NCI-H187 (cell line): ENCODE measurements around the gene COA3.

Experiments
- DNase-seq, 2 experiments: peaks; one replicate each; lab custom pipeline; 2025; lab: John Stamatoyannopoulos, UW

COA3 gene, protein sequence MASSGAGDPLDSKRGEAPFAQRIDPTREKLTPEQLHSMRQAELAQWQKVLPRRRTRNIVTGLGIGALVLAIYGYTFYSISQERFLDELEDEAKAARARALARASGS

DNA sequence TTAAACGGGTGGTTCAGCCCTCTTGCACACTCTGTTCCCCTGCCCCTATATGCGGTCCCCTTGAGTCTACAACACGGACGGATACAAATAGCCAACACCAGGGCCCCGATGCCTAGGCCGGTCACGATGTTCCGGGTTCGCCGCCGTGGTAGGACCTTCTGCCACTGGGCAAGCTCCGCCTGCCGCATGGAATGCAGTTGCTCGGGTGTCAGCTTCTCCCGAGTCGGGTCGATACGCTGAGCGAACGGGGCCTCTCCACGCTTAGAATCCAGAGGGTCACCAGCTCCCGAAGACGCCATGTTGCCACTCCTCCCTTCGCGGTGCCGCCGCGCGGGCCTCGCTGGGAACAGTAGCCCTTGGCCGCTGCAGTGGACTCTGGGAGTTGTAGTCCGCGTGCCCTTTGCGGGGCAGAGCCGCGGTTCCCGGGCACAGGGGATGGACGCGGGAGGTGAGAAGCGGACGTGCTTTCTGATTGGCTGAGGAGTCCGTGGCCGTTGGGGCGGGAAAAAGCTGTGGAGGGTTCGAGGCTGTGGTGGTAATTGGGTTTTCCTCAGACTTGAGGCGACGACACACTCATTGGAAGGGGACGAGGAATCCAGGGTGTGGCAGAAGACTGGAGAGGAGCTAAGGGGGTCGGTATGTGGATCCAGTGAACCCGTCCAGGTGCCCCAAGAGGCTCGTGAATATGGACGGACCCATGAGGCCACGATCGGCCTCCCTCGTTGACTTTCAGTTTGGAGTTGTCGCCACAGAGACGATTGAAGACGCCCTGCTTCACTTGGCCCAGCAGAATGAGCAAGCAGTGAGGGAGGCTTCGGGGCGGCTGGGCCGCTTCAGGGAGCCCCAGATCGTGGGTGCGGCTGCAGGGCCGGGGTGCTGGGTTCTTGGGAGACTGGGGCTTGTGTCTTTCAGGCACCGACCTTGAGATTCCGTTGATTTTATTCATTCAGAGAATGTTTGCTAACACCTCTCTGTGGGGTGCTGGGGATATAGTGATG is at the start of gene COA3, which contains the start of gene CNTD1:
Gene COA3 (minus strand): TSS at position 322 of the 998 bp plus-strand sequence. CDS start 23 bp downstream, at position 299.
Gene CNTD1 (plus strand): TSS at position 479 of the 998 bp plus-strand sequence. CDS start 207 bp downstream, at position 686.
- DNase-seq = peak; percentile 40 to 52

- DNase-seq = no peak
These were observed 49.6 kb upstream of the COA3 start for GRCh38 chr17:42848093-42848492.

GRCh38 chr17:42846594-42847280 is 48.2 kb upstream of the COA3 start:
- no peak for DNase-seq

DNA sequence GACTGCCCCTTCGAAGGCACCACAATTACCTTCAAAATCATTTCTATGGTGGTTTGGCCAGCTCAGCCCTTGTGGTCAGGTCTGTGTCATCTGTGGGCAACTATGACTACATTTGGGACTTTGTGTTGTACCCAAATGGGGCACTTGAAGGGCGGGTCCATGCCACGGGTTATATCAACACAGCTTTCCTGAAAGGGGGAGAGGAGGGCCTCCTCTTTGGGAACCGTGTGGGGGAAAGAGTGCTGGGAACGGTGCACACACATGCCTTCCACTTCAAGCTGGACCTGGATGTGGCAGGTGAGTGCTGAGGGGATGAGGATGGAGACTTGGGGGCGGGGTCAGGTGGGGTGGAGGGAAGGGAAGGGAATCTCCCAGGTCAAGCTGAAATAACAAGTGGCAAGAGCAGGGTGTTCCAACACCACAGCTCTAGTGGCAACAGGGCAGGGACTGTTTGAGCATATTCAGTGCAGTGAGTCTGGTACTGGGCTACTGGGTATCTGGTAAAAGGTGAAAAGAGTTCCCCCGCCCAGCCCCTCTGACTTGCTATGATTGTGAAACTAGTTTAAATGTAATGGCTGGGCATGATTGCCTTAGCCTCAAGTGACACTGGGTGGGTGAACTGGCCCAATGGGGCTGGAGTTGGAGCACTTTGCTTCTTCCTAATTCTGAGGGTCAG is 47.6 kb upstream of the COA3 start:
- no peak for DNase-seq

DNA sequence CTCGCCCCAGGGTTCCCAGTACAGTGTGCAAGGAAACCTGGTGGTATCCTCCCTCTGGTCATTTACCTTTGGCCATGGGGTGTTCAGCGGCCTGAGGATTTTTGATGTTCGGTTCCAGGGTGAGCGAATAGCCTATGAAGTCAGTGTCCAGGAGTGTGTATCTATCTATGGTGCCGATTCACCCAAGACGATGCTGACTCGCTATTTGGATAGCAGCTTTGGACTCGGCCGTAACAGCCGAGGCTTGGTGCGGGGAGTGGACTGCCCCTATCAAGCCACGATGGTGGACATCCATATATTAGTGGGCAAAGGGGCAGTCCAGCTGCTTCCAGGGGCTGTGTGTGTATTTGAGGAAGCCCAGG is 47.0 kb upstream of the COA3 start:
- DNase-seq = no peak

DNA sequence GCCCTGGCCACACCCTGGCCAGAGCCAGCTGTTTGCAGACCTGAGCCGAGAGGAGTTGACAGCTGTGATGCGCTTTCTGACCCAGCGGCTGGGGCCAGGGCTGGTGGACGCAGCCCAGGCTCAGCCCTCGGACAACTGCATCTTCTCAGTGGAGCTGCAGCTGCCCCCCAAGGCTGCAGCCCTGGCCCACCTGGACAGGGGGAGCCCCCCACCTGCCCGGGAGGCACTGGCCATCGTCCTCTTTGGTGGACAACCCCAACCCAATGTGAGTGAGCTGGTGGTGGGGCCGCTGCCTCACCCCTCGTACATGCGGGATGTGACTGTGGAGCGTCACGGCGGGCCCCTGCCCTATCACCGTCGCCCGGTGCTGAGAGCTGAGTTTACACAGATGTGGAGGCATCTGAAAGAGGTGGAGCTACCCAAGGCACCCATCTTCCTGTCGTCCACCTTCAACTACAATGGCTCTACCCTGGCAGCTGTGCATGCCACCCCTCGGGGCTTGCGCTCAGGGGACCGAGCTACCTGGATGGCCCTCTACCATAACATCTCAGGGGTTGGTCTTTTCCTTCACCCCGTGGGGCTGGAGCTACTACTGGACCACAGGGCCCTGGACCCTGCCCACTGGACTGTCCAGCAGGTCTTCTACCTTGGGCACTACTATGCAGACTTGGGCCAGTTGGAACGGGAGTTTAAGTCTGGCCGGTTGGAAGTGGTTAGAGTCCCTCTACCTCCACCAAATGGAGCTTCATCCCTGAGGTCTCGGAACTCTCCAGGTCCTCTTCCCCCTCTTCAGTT is 46.5 kb upstream of the COA3 start:
- no peak for DNase-seq

- no peak for DNase-seq
These were observed 45.8 kb upstream of the COA3 start, which contains the start of gene AOC2 for GRCh38 chr17:42844271-42844670. AOC2 (plus strand) TSS chr17:42844580; CDS start chr17:42844627, 47 bp downstream.

DNA sequence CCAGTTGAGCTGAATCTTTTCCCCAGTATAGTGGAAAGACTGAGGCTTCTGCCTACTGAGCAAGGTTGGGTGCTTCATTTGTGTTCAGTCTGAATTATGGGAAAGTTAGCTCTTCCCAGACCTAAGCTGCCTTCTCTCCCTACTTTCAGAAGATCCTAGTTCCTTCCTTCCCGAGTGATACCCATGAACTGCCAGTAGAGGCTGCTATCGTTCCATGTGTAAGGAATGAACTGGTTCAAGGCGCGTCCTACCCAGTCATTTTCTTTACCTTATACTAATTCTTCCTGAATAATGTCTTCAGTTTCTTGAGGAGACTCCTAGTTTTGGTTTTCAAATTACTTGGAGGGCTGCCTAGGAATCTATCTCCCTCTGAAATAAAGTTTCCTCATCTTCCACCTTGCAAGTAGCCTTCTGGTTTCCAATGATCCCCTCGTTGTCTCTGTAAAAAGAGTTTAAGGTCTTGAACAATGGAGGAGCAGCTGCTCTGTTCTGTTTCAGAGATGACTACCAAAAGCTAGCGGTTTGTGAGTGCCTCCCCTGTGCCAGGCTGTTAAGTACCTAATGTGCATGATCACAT is 44.9 kb upstream of the COA3 start:
- DNase-seq = no peak

DNA sequence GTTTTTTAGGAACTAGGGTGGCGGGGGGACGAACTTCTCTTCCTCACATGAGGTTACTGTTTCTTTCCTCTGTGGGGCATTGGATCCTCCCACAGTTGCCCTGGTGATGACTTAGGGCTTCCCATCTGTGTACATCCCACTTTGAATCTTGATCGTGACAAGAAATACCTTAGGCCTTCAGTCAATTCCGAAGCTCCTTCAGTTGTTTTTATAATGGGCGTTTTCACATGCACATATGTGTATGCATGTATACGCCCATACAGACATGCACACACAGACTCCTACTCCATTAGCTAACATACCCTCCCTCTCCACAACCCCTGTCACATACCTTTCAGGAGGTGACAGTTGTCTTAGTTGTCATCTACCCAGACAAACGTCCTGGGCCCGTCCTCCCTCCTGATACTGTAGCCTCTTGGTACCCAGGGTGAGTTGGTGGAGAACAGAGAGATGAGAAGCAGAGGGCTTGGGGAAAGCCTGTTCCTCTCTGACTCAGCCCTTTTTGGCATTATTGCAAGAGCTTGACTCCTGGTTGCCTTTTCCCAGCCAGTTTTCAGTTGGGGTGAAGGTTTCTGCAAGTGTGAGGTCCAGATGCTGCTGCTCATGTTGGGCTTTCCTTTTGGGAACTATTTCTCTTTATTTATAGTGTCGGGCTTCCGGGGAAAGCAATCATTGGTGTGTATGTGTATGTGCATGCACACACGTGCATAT is 43.6 kb upstream of the COA3 start:
- no peak for DNase-seq

DNA sequence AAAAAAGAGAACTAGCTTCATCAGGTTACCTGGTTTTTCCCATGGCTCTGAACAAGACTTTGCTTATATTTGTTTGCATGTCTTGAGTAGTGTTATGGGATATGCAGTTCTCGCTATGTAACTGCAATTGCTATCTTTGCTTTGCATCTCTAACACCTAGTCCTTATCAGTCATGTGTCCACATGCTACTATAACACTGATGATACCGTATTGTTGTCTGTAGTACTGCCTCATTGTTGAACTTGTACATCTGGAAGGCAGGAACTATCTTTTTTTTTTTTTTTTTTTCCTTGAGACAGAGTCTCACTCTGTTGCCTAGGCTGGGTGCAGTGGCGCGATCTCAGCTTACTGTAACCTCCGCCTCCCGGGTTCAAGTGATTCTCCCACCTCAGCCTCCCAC is 37.2 kb upstream of the COA3 start:
- no peak for DNase-seq

- no peak for DNase-seq
These were observed 35.4 kb upstream of the COA3 start for GRCh38 chr17:42833767-42834422.

- peak; percentile 53 to 71 for DNase-seq
These were observed 34.6 kb upstream of the COA3 start, which contains the start of gene PSME3 for GRCh38 chr17:42832934-42833766. PSME3 (plus strand) TSS chr17:42833397; CDS start chr17:42833632, 235 bp downstream.

DNA sequence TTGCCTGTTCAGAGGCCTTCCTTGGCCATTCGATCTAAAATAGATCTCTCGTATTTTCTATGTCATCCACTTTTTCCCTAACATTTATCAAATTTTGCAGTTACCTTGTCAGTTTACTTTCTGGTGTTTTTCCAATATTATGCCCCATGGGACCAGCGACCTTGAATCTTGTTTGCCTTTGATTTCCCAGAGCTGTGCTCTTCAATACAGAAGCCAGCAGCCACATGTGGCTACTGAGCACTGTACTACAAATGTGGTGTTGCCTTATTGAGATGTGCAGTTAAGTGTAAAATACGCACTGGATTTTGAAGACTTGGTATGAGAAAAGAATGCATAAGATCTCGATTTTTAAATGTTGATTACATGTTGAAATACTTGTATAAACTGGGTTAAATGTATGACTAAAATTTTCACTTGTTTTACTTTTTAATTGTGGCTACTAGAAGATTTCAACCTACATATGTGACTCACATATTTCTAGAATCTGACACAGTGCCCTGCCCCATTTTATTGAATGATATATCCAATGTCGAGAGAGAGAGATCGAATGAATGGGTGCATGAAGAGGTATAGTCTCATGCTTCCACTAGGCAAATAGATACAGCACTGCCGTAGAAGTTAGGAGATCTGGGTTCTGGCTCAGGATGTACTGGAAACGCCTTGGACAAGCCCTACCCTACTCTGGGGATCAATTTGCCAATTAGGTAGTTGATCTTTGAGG is 33.9 kb upstream of the COA3 start:
- DNase-seq = no peak

DNA sequence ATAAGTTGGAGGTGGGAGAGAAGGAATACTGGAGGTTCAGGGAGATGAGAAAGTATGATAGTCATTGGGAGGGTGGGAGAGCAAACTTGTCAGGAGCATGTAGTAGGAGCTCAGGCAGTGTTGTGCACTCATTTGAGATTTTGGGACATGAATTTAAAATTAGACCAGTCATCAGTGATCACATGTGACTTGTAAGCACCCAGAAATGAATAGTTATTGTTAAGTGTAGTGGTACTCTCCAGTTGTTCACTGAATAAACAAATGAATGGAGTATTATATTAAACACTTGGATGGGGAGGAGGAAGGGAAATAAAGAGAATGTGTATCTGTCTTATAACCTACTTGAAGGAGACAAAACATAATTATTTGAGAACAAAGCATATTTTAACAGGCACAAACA is 32.5 kb upstream of the COA3 start:
- DNase-seq = no peak

- DNase-seq = no peak
These were observed 29.0 kb upstream of the COA3 start for GRCh38 chr17:42827472-42827871.

DNA sequence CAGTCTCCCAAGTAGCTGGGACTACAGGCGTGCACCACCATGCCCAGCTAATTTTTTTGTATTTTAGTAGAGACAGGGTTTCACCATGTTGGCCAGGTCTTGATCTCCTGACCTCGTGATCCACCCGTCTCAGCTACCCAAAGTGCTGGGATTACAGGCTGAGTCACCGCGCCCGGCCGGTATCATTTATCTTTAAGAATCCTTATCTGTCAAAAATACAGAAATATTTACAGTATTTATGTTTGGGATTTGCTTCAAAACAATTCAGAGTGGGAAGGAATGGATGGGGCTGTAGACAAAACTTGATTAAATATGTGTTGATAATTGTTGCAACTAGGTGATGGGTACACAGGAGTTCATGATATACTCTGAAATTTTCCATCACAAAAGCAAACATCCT is 22.7 kb upstream of the COA3 start:
- DNase-seq = no peak

DNA sequence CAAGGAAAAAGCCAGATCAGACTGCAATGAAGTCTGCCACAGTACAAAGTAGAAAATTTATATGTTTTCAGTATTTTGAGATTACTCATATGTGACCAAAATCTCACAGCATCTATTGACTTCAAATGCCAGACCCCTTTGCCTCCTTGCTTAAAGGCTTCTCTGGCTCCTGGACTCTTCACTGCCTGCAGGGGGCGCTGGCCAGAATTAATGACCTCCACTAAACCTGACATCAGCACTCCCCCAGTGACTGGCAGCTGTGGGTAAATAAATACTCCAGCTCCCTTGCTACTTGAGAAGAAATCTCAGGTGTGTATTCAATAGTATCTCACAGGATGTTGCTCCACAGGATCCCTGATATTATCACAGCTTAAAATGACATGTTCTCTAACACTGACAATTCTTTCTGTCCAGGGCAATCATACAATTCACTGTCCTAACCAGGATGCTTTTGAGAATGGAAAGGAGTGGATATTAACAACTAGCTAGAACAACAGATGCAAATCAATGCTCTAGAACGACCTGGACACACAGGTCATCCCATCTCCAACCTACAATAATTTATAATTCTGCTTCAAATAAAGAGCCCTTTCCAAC is 21.5 kb upstream of the COA3 start:
- peak in 1 of 2 experiments; percentile 7 for DNase-seq

DNA sequence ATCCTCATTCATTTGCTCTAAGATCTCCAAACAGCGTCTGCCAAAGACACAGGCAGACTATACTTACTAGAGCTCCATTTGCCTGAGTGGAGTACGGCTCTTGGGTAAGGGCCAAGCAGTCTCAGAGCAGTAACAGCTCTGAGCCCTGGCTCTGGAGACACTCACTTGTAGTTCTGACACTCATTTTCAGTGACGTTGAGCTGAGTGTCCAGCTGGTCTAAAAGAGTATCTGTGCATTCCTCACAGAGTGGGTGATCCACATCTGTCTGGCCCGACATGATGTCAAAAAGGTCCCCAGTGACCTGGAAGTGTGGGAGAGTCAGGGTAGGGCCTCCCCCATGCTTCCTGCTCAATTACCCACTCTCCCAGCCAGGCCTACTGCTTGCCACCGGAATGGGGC is 19.9 kb upstream of the COA3 start:
- no peak for DNase-seq
